ENCODE results near the gene ITPKB. TPM values are rescaled to one million over a fixed set of nuclear protein-coding genes. Genes with fewer than 3 reads are reported as not detected.
"Not testable (repeated sequence)": the region's sequence is repeated elsewhere in the genome, so short reads cannot be mapped to it uniquely, and the experiment has no call there.

Gene ITPKB
- total RNA-seq, 4 donors from 2014 or later, result 22.2 to 68.6 (median 31.5) TPM

GRCh38 chr1:226617109-226617508 lies 122.0 kb downstream of the ITPKB start:
- DNase-seq (ENCODE audit: low spot score) (peak; percentile 22), ATAC-seq (ENCODE audit: low FRiP score) (no peak)
- no peak for TF ChIP-seq CTCF (IDR thresholded peaks at IDR 0.05)

- no peak for TF ChIP-seq CTCF (IDR thresholded peaks at IDR 0.05)
- DNase-seq (ENCODE audit: low spot score) (no peak), ATAC-seq (ENCODE audit: low FRiP score) (no peak)
These were observed 122.4 kb downstream of the ITPKB start for GRCh38 chr1:226616636-226617035.

- DNase-seq (ENCODE audit: low spot score), result no peak
- no peak for ATAC-seq (ENCODE audit: low FRiP score)
- no peak for TF ChIP-seq CTCF (IDR thresholded peaks at IDR 0.05)
These were observed 123.2 kb downstream of the ITPKB start for GRCh38 chr1:226615876-226616275.

DNA sequence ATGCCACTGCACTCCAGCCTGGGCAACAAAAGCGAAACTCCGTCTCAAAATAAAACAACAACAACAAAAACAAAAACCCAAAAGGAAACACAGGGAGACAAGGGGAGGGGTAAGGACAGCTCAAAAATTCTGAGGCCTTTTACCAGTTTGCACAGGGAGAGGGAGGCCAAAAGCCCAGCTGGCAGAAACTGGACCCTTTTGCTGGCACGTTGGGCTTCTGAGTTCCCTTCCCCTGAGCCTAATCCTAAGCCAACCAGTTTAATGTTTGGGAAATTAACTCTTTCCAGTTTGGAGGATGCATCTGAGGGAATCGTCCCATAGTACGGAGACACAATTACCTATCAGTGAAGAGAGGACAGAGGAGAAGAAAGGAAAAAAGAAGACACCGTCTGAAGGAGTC lies 127.1 kb downstream of the ITPKB start:
- ATAC-seq (ENCODE audit: low FRiP score), result not testable (repeated sequence)

GRCh38 chr1:226611301-226611700 lies 127.8 kb downstream of the ITPKB start:
- no peak for TF ChIP-seq CTCF (IDR thresholded peaks at IDR 0.05)
- no peak for ATAC-seq (ENCODE audit: low FRiP score)
- DNase-seq (ENCODE audit: low spot score), result no peak

More for the DNA sequence above, 127.1 kb downstream of the ITPKB start:
- DNase-seq (ENCODE audit: low spot score), result not testable (repeated sequence)

DNA sequence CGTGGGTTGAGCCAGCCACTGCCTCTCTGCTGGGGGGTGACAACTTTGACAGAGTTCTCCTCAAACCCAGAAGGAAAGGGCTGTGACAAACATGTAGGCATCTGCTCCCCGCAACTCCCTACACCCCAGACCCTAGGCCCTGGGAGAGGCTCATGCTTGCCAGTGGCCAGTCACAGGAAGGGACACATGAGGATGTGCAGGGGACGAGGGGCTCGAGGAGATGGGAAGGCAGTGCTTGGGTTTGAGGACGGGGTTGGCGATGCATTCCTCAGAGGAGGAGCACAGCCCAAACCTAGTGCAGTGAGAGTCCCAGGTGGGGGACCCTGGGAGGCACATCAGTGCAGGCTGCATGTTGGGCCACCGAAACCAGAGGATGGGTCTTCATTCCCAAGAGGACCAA lies 128.4 kb downstream of the ITPKB start:
- TF ChIP-seq CTCF (IDR thresholded peaks at IDR 0.05), result no peak
- ATAC-seq (ENCODE audit: low FRiP score) (no peak), DNase-seq (ENCODE audit: low spot score) (no peak)

- ATAC-seq (ENCODE audit: low FRiP score) (no peak), DNase-seq (ENCODE audit: low spot score) (no peak)
- TF ChIP-seq CTCF (IDR thresholded peaks at IDR 0.05), result no peak
These were observed 129.1 kb downstream of the ITPKB start for GRCh38 chr1:226609836-226610455.
